Chondrocyte (in vitro differentiated cells): ENCODE measurements around the gene CFAP157. TPM values are rescaled to one million over a fixed set of nuclear protein-coding genes. Genes with fewer than 3 reads are reported as not detected.

Source experiments
- DNase-seq: peaks from one replicate; pipeline ENCODE4 v3.0.0; 2021; ENCODE audit warnings: mixed read lengths, low spot score
- H3K27ac Mint-ChIP-seq: one replicate; pipeline ENCODE4 v1.8.0; 2021; ENCODE audit warnings: mild to moderate bottlenecking, moderate library complexity, mixed read lengths; ENCODE audit not compliant: unreplicated experiment
- H3K27me3 Mint-ChIP-seq: 2 replicates; pipeline ENCODE4 v1.8.0; 2021; ENCODE audit warnings: low read depth, mixed read lengths
- H3K36me3 Mint-ChIP-seq: 2 replicates; pipeline ENCODE4 v1.8.0; 2021; ENCODE audit warnings: low read depth, mixed read lengths
- H3K4me1 Mint-ChIP-seq: 2 replicates; pipeline ENCODE4 v1.8.0; 2021; ENCODE audit warnings: low read depth, mild to moderate bottlenecking, mixed read lengths
- H3K4me3 Mint-ChIP-seq: one replicate; pipeline ENCODE4 v1.8.0; 2021; ENCODE audit warnings: mild to moderate bottlenecking, moderate library complexity, mixed read lengths; ENCODE audit not compliant: unreplicated experiment
- H3K9me3 Mint-ChIP-seq: 2 replicates; pipeline ENCODE4 v1.8.0; 2021; ENCODE audit warnings: low read depth, mixed read lengths
- CTCF ChIP-seq: fragments of 200-600 bp; sonication (generic); IDR thresholded peaks from 2 replicates; pipeline ENCODE4 v1.5.0; 2021; ENCODE audit warnings: antibody characterized with exemption, mild to moderate bottlenecking, moderate library complexity
- total RNA-seq: library from RNA; stranded (reverse); gene quantifications from 3 replicates; pipeline ENCODE4 v1.2.1, GENCODE V29; 2021

CFAP157 gene
- total RNA-seq, 1 donor from 2014 or later, result not detected

GRCh38 chr9:127707766-127708165 lies 978 bp downstream of the CFAP157 start:
- Mint-ChIP-seq H3K36me3 (no peaks in the 10 kb centered on the region), H3K4me1 (no peaks in the 10 kb centered on the region), H3K9me3 (peaks cover 3% of the 10 kb centered on the region), H3K27ac (no peak overlapping the region), H3K4me3 (no peak overlapping the region), H3K27me3 (no peaks in the 10 kb centered on the region)
- DNase-seq, result no peak
- TF ChIP-seq CTCF, result no peak

GRCh38 chr9:127708952-127709587 lies 2.3 kb downstream of the CFAP157 start:
- H3K9me3 Mint-ChIP-seq, result peaks cover 3% of the 10 kb centered on the region
- DNase-seq, result no peak
- H3K4me1 Mint-ChIP-seq, result no peaks in the 10 kb centered on the region
- TF ChIP-seq CTCF, result no peak
- no peak overlapping the region for H3K27ac Mint-ChIP-seq
- no peaks in the 10 kb centered on the region for H3K36me3 Mint-ChIP-seq
- no peaks in the 10 kb centered on the region for H3K27me3 Mint-ChIP-seq
- H3K4me3 Mint-ChIP-seq, result no peak overlapping the region

GRCh38 chr9:127710204-127710783 lies 3.5 kb downstream of the CFAP157 start:
- H3K27ac Mint-ChIP-seq, result no peak overlapping the region

GRCh38 chr9:127711226-127711701 lies 4.5 kb downstream of the CFAP157 start:
- Mint-ChIP-seq H3K27me3 (no peaks in the 10 kb centered on the region), H3K9me3 (peaks cover 3% of the 10 kb centered on the region), H3K4me3 (no peak overlapping the region), H3K36me3 (no peaks in the 10 kb centered on the region), H3K27ac (no peak overlapping the region), H3K4me1 (peaks cover 9% of the 10 kb centered on the region)
- DNase-seq, result no peak
- TF ChIP-seq CTCF, result no peak

More at GRCh38 chr9:127710204-127710783, 3.5 kb downstream of the CFAP157 start:
- DNase-seq, result no peak
- Mint-ChIP-seq H3K9me3 (peaks cover 3% of the 10 kb centered on the region), H3K27me3 (no peaks in the 10 kb centered on the region), H3K4me1 (peaks cover 4% of the 10 kb centered on the region), H3K4me3 (no peak overlapping the region), H3K36me3 (no peaks in the 10 kb centered on the region)
- TF ChIP-seq CTCF, result no peak

- no peak for DNase-seq
- Mint-ChIP-seq H3K4me1 (peaks cover 10% of the 10 kb centered on the region), H3K4me3 (no peak overlapping the region)
These were observed 5.1 kb downstream of the CFAP157 start for GRCh38 chr9:127711831-127712274.

More at GRCh38 chr9:127711831-127712274, 5.1 kb downstream of the CFAP157 start:
- H3K9me3 Mint-ChIP-seq, result peaks cover 3% of the 10 kb centered on the region
- no peak overlapping the region for H3K27ac Mint-ChIP-seq
- no peaks in the 10 kb centered on the region for H3K36me3 Mint-ChIP-seq
- H3K27me3 Mint-ChIP-seq, result no peaks in the 10 kb centered on the region
- no peak for TF ChIP-seq CTCF
